ENCODE results near the gene NPR3. TPM values are rescaled to one million over a fixed set of nuclear protein-coding genes. Genes with fewer than 3 reads are reported as not detected.

NPR3 gene, protein sequence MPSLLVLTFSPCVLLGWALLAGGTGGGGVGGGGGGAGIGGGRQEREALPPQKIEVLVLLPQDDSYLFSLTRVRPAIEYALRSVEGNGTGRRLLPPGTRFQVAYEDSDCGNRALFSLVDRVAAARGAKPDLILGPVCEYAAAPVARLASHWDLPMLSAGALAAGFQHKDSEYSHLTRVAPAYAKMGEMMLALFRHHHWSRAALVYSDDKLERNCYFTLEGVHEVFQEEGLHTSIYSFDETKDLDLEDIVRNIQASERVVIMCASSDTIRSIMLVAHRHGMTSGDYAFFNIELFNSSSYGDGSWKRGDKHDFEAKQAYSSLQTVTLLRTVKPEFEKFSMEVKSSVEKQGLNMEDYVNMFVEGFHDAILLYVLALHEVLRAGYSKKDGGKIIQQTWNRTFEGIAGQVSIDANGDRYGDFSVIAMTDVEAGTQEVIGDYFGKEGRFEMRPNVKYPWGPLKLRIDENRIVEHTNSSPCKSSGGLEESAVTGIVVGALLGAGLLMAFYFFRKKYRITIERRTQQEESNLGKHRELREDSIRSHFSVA
- 10 to 100 TPM in 2 of 4 donors, 1 to 10 TPM in 2; 5.0 to 17.6 (median 9.3) TPM for total RNA-seq
- 1 to 10 TPM in 2 of 3 donors, under 1 TPM in 1; 0.23 to 3.0 (median 1.2) TPM for polyA plus RNA-seq

DNA sequence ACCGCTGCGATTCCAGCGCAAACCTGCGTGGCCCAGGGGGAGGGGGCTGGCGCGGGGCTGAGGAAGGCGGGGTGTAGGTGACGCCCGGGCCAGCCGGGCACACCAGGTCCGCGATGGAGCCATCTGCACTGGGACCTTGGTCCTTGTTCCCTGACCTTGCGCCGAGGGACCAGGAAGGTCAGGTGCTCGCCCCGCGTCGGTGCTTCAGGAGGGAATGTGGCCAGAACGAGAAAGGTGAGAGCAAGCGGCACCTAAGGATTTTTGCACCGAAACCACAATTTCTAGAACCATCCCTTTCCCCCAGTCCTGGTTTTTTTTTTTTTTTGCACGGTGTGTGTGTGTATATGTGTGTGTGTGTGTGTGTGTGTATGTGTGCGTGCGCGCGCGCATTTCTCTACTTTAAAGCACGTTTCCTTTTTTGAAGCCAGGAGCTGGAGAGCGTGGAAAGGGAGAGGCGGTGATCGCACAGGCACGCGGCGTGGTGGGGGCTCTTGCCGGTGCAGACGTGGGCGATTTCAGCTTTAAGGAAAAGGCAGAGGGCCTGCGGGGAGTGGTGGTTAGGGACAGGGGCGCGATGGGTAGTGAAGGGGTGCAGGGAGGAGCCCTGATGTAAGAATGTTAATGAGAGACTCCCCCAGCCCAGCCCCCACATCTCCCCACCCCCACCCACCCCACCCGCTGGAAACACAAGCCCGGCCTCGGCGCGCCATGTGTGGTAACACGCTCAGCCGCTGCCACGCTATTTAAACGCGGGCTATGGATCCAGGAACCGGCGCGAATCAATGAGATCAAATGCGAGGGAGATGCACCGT is at the start of gene NPR3:
NPR3 (plus strand) TSS at position 772 of the 812 bp plus-strand sequence. CDS start 456 bp downstream, outside the sequence.
- intact Hi-C loops (cut with DNase I), result loop anchor here (5.0 to 10.0 kb wide), 2 partner anchors 267 to 324 kb away; no protein-coding TSS in a partner anchor
- Histone ChIP-seq H3K27ac (peak within 1 kb of the TSS in 3 of 4 donors; percentile 81 to 82 (median 81)), H3K4me1 (peaks cover 0 to 47% (median 30%) of the 10 kb centered on the region in 4 donors), H3K9me3 (no peaks in the 10 kb centered on the region), H3K27me3 (peaks cover 5 to 26% (median 10%) of the 10 kb centered on the region in 3 donors), H3K36me3 (no peaks in the 10 kb centered on the region), H3K4me3 (peak within 1 kb of the TSS; percentile 56 to 68 (median 59))
- TF ChIP-seq, protein P1, sequence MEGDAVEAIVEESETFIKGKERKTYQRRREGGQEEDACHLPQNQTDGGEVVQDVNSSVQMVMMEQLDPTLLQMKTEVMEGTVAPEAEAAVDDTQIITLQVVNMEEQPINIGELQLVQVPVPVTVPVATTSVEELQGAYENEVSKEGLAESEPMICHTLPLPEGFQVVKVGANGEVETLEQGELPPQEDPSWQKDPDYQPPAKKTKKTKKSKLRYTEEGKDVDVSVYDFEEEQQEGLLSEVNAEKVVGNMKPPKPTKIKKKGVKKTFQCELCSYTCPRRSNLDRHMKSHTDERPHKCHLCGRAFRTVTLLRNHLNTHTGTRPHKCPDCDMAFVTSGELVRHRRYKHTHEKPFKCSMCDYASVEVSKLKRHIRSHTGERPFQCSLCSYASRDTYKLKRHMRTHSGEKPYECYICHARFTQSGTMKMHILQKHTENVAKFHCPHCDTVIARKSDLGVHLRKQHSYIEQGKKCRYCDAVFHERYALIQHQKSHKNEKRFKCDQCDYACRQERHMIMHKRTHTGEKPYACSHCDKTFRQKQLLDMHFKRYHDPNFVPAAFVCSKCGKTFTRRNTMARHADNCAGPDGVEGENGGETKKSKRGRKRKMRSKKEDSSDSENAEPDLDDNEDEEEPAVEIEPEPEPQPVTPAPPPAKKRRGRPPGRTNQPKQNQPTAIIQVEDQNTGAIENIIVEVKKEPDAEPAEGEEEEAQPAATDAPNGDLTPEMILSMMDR (IDR thresholded peaks at IDR 0.05), result no peak
- TF ChIP-seq EP300 (IDR thresholded peaks at IDR 0.05) (no peak), POLR2AphosphoS5 (IDR thresholded peaks at IDR 0.05) (peak in 1 of 4 donors; percentile 4)
- 1% methylated on average over 55 of the region's 55 CpGs for WGBS, 2 donors
- DNase-seq, result peak; percentile 72

DNA sequence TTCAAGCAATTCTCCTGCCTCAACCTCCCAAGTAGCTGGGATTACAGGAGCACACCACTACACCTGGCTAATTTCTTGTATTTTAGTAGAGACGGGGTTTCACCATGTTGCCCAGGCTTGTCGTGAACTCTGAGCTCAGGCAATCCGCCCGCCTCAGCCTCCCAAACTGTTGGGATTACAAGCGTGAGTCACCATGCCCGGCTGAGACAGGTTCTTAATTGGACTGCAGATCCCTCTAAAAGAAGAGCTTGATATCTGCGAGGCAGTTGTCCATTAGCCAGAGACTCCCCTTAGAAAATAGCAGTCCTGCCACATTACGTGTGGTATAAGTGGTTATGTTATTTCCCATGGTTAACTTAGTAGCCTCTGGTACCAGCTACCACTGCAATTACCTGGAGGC is 46.6 kb upstream of the NPR3 start:
- Histone ChIP-seq H3K4me3 (no peak overlapping the region), H3K9me3 (peaks cover 0 to 11% (median 2%) of the 10 kb centered on the region in 4 donors), H3K36me3 (no peaks in the 10 kb centered on the region), H3K27me3 (no peaks in the 10 kb centered on the region), H3K27ac (no peak overlapping the region), H3K4me1 (no peaks in the 10 kb centered on the region)
- no peak for DNase-seq
- TF ChIP-seq POLR2A (IDR thresholded peaks at IDR 0.05), result no peak
- no peak for TF ChIP-seq POLR2AphosphoS5 (IDR thresholded peaks at IDR 0.05)
- TF ChIP-seq, protein P1 (IDR thresholded peaks at IDR 0.05), result no peak
- no peak for TF ChIP-seq EP300 (IDR thresholded peaks at IDR 0.05)
- intact Hi-C loops (cut with DNase I), result no loop called here
- 68 to 92% methylated on average over 8 of the region's 8 CpGs for WGBS, 2 donors

DNA sequence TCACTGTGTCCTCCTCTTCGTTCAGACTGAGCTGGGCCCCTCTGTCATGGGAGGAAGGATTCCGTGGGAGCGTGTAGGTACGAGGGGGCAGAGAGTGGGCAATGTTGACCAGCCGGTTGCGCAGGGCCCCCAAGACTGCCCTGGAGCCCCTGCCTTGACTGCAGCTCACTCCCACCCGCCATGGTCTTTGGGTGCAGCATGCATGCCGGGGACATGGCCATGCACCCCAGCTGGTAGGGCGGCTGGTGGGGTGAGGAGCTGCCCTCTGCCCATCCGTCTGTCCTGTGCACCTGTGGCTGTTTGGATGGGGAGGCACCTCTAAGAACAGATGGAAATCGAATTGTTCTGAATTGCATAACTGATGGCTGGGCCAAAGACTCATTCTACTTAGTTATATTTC is 42.6 kb upstream of the NPR3 start:
- intact Hi-C loops (cut with DNase I), result no loop called here
- H3K9me3 ChIP-seq, result peaks cover 0 to 22% (median 5%) of the 10 kb centered on the region in 4 donors
- H3K27ac ChIP-seq, result no peak overlapping the region
- no peak for DNase-seq
- no peaks in the 10 kb centered on the region for H3K27me3 ChIP-seq
- no peaks in the 10 kb centered on the region for H3K36me3 ChIP-seq
- H3K4me3 ChIP-seq, result no peak overlapping the region
- no peaks in the 10 kb centered on the region for H3K4me1 ChIP-seq
- 75 to 87% methylated on average over 11 of the region's 11 CpGs for WGBS, 2 donors
- TF ChIP-seq, protein P1 (IDR thresholded peaks at IDR 0.05), result no peak
- TF ChIP-seq EP300 (IDR thresholded peaks at IDR 0.05) (no peak), POLR2A (IDR thresholded peaks at IDR 0.05) (no peak), POLR2AphosphoS5 (IDR thresholded peaks at IDR 0.05) (no peak)

DNA sequence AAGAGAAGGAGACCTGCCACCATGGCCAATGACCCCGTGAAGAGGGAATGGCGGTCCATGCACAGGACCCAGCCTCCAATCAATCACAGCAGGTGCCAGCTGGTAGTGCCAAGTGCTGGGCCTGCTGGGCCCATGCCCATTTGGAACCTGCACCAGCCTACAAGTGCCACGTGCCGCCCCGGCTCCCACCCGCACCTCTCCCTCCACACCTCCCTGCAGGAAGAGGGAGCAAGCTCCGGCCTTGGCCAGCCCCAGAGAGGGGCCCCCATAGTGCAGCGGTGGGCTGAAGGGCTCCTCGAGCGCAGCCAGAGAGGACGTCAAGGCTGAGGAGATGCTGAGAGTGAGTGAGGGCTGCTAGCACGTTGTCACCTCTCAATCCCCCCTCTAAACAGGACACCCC is 37.8 kb upstream of the NPR3 start:
- DNase-seq, result no peak
- intact Hi-C loops (cut with DNase I), result no loop called here
- no peak for TF ChIP-seq POLR2AphosphoS5 (IDR thresholded peaks at IDR 0.05)
- TF ChIP-seq POLR2A (IDR thresholded peaks at IDR 0.05), result no peak
- TF ChIP-seq, protein P1 (IDR thresholded peaks at IDR 0.05), result no peak
- no peak for TF ChIP-seq EP300 (IDR thresholded peaks at IDR 0.05)
- H3K4me1 ChIP-seq, result no peaks in the 10 kb centered on the region
- WGBS, 2 donors, result 87 to 92% methylated on average over 12 of the region's 12 CpGs
- no peak overlapping the region for H3K27ac ChIP-seq
- no peak overlapping the region for H3K4me3 ChIP-seq
- H3K36me3 ChIP-seq, result no peaks in the 10 kb centered on the region
- no peaks in the 10 kb centered on the region for H3K27me3 ChIP-seq
- H3K9me3 ChIP-seq, result peaks cover 0 to 14% (median 4%) of the 10 kb centered on the region in 4 donors

Data from sigmoid colon (tissue), 7 donors.